GM21786 (cell line): ENCODE measurements around the gene LRP1B.
A peak's percentile ranks its signal among the peaks of the same experiment; 100 is the strongest.
"Not testable (repeated sequence)": the region's sequence is repeated elsewhere in the genome, so short reads cannot be mapped to it uniquely, and the experiment has no call there.

Experiments
- ATAC-seq: cut with Tn5 transposase; IDR thresholded peaks from one replicate; pipeline ENCODE4 v1.9.1; 2021; ENCODE audit not compliant: unreplicated experiment

The LRP1B gene

GRCh38 chr2:141906678-141907077 lies 224.1 kb downstream of the LRP1B start:
- no peak for ATAC-seq

GRCh38 chr2:141900826-141901225 lies 230.0 kb downstream of the LRP1B start:
- ATAC-seq, result no peak

- no peak for ATAC-seq
Observed at GRCh38 chr2:141899740-141900139, 231.1 kb downstream of the LRP1B start.

GRCh38 chr2:141889788-141890187 lies 241.0 kb downstream of the LRP1B start:
- no peak for ATAC-seq

GRCh38 chr2:141888987-141889555 lies 241.7 kb downstream of the LRP1B start:
- ATAC-seq, result no peak

- no peak for ATAC-seq
Observed at GRCh38 chr2:141887363-141887762, 243.5 kb downstream of the LRP1B start.

GRCh38 chr2:141878016-141878415 lies 252.8 kb downstream of the LRP1B start:
- ATAC-seq, result no peak

- no peak for ATAC-seq
Observed at GRCh38 chr2:141871913-141872634, 258.7 kb downstream of the LRP1B start.

GRCh38 chr2:141869572-141869971 lies 261.2 kb downstream of the LRP1B start:
- ATAC-seq, result no peak

GRCh38 chr2:141863964-141864363 lies 266.9 kb downstream of the LRP1B start:
- ATAC-seq, result no peak

GRCh38 chr2:141856215-141856919 lies 274.4 kb downstream of the LRP1B start:
- ATAC-seq, result no peak

GRCh38 chr2:141848191-141848590 lies 282.6 kb downstream of the LRP1B start:
- no peak for ATAC-seq

- ATAC-seq, result no peak
Observed at GRCh38 chr2:141844231-141844630, 286.6 kb downstream of the LRP1B start.

GRCh38 chr2:141835103-141835502 lies 295.7 kb downstream of the LRP1B start:
- ATAC-seq, result no peak

- no peak for ATAC-seq
Observed at GRCh38 chr2:141828761-141829160, 302.1 kb downstream of the LRP1B start.

GRCh38 chr2:141824790-141825189 lies 306.0 kb downstream of the LRP1B start:
- ATAC-seq, result no peak

- ATAC-seq, result no peak
Observed at GRCh38 chr2:141820893-141821292, 309.9 kb downstream of the LRP1B start.

GRCh38 chr2:141815320-141815719 lies 315.5 kb downstream of the LRP1B start:
- ATAC-seq, result not testable (repeated sequence)

- no peak for ATAC-seq
Observed at GRCh38 chr2:141814150-141814549, 316.7 kb downstream of the LRP1B start.

- no peak for ATAC-seq
Observed at GRCh38 chr2:141810148-141810547, 320.7 kb downstream of the LRP1B start.

- ATAC-seq, result peak; percentile 69
Observed at GRCh38 chr2:141806090-141806489, 324.7 kb downstream of the LRP1B start.

- ATAC-seq, result no peak
Observed at GRCh38 chr2:141805302-141805701, 325.5 kb downstream of the LRP1B start.
